Measurements from ENCODE around the gene RBM38.

- TF ChIP-seq HDAC2 (IDR thresholded peaks at IDR 0.05) (no peak), POLR2A (IDR thresholded peaks at IDR 0.05; ENCODE audit: low read length) (no peak), CTCF (IDR thresholded peaks at IDR 0.05) (no peak), MAFK (IDR thresholded peaks at IDR 0.05; ENCODE audit: partially characterized antibody) (no peak), USF2 (IDR thresholded peaks at IDR 0.05) (no peak)
Observed at GRCh38 chr20:57450931-57451330, 59.7 kb downstream of the RBM38 start.
